Lower leg skin (tissue), 4 donors: ENCODE results near the gene OR10D3. TPM values are rescaled to one million over a fixed set of nuclear protein-coding genes. Genes with fewer than 3 reads are reported as not detected.

Experiments
- DNase-seq, 2 donors: peaks; one replicate each; pipeline ENCODE4 v3.0.0-alpha.2; 2019; ENCODE audit warnings: low spot score in 2 of 2
- H3K4me3 ChIP-seq: fragments of 200-600 bp; sonication (generic); 2 replicates; pipeline ENCODE4 v1.5.1; 2017; ENCODE audit warnings: mild to moderate bottlenecking, low read depth; ENCODE audit not compliant: poor library complexity, severe bottlenecking
- CTCF ChIP-seq, 3 donors: fragments of 450-650 bp; IDR thresholded peaks; one replicate each; pipeline ENCODE4 v1.5.1; 2016; ENCODE audit warnings: antibody characterized with exemption in 3 of 3, mild to moderate bottlenecking in 3 of 3, moderate library complexity in 2 of 3
- POLR2A ChIP-seq, 2 donors: fragments of 450-650 bp; IDR thresholded peaks; one replicate each; pipeline ENCODE4 v1.6.1; 2016 to 2017; ENCODE audit warnings: antibody characterized with exemption in 2 of 2, mild to moderate bottlenecking in 1 of 2, moderate library complexity in 1 of 2
- WGBS, 2 donors: methylation state at CpG; one replicate each; pipeline ENCODE4 v1.1.5; 2018; 5-methylcytosine and 5-hydroxymethylcytosine counted together
- intact Hi-C: fragments of 100-400 bp; cut with DNase I; formaldehyde crosslinking; loops from one replicate; pipeline ENCODE4 v1.15.0; 2023; ENCODE audit warnings: low total_unique reads
- total RNA-seq, 4 donors: library from RNA; depleted of rRNA; stranded (reverse); fragments of >200 nt; gene quantifications; one replicate each; pipeline ENCODE4 v1.1.0, GENCODE V29; 2016

Gene OR10D3
- not detected for total RNA-seq

GRCh38 chr11:124183068-124183467, at the start of gene OR10D3:
TSS of gene OR10D3 (plus strand) at chr11:124183345. CDS start at chr11:124185270, 1,925 bp downstream.
- 18 to 24% methylated on average over 3 of the region's 3 CpGs for WGBS, 2 donors
- TF ChIP-seq CTCF (IDR thresholded peaks at IDR 0.05) (no peak), POLR2A (IDR thresholded peaks at IDR 0.05) (no peak)

GRCh38 chr11:124143034-124143433, 40.1 kb upstream of the OR10D3 start:
- intact Hi-C loops: no loop called here
- 94% methylated on average over 2 of the region's 2 CpGs for WGBS, 2 donors
- TF ChIP-seq POLR2A (IDR thresholded peaks at IDR 0.05) (no peak), CTCF (IDR thresholded peaks at IDR 0.05) (no peak)
- no peak overlapping the region for H3K4me3 ChIP-seq
- no peak for DNase-seq

More at GRCh38 chr11:124183068-124183467, at the start of gene OR10D3:
- no peak within 1 kb of the TSS for H3K4me3 ChIP-seq
- intact Hi-C loops: no loop called here
- no peak for DNase-seq

- no peak overlapping the region for H3K4me3 ChIP-seq
- intact Hi-C loops: no loop called here
- 70 to 78% methylated on average over 2 of the region's 2 CpGs for WGBS, 2 donors
- TF ChIP-seq CTCF (IDR thresholded peaks at IDR 0.05) (no peak), POLR2A (IDR thresholded peaks at IDR 0.05) (no peak)
- no peak for DNase-seq
These were observed 35.2 kb upstream of the OR10D3 start for GRCh38 chr11:124147951-124148350.

GRCh38 chr11:124150684-124151083, 32.5 kb upstream of the OR10D3 start:
- intact Hi-C loops: no loop called here
- no peak for DNase-seq
- WGBS, 2 donors: 72 to 79% methylated on average over 5 of the region's 5 CpGs

GRCh38 chr11:124152770-124153407, 30.3 kb upstream of the OR10D3 start:
- no peak overlapping the region for H3K4me3 ChIP-seq
- DNase-seq: no peak
- 82 to 87% methylated on average over 3 of the region's 3 CpGs for WGBS, 2 donors
- TF ChIP-seq POLR2A (IDR thresholded peaks at IDR 0.05): no peak
- intact Hi-C loops: no loop called here

More at GRCh38 chr11:124150684-124151083, 32.5 kb upstream of the OR10D3 start:
- no peak overlapping the region for H3K4me3 ChIP-seq
- TF ChIP-seq POLR2A (IDR thresholded peaks at IDR 0.05): no peak
- no peak for TF ChIP-seq CTCF (IDR thresholded peaks at IDR 0.05)

GRCh38 chr11:124153821-124154220, 29.3 kb upstream of the OR10D3 start:
- H3K4me3 ChIP-seq: no peak overlapping the region
- TF ChIP-seq POLR2A (IDR thresholded peaks at IDR 0.05) (no peak), CTCF (IDR thresholded peaks at IDR 0.05) (no peak)
- intact Hi-C loops: no loop called here
- 70 to 82% methylated on average over 2 of the region's 2 CpGs for WGBS, 2 donors
- DNase-seq: no peak
